ENCODE measurements around the gene CRY1. TPM values are rescaled to one million over a fixed set of nuclear protein-coding genes. Genes with fewer than 3 reads are reported as not detected.

CRY1 gene
- total and polyA plus RNA-seq, 9 of the 15 experiments (the other 6 are each of a cell fraction or from before 2014, with no cell fraction given) = 8.7 to 33.3 (median 25.2) TPM

GRCh38 chr12:106955377-106956047 is 137.8 kb downstream of the CRY1 start, which contains the start of gene TMEM263 (continued):
- TF ChIP-seq ZNF77 (CRISPR knock-in tag; IDR thresholded peaks at IDR 0.05) (no peak), ATF6 (CRISPR knock-in tag; IDR thresholded peaks at IDR 0.05) (no peak), RB1 (IDR thresholded peaks at IDR 0.05; ENCODE audit: low read depth) (peak; percentile 53; the same call in 1 of the 2 replicates), SREBF2 (CRISPR knock-in tag; IDR thresholded peaks at IDR 0.05) (no peak), FUS (optimal IDR thresholded peaks at IDR 0.05; ENCODE audit: low read depth, low read length) (no peak), KDM5B (IDR thresholded peaks at IDR 0.05; ENCODE audit: insufficient replicate concordance, low read depth, low read length) (peak; percentile 86), CREM (IDR thresholded peaks at IDR 0.05; ENCODE audit: low read depth) (peak; percentile 84), ZNF644 (tag; IDR thresholded peaks at IDR 0.05; ENCODE audit: low read depth) (no peak), PHF8 (IDR thresholded peaks at IDR 0.05; ENCODE audit: borderline replicate concordance, low read length) (peak; percentile 86; the same call in 1 of the 2 replicates), CSDE1 (IDR thresholded peaks at IDR 0.05) (no peak), TFAP4 (CRISPR knock-in tag; IDR thresholded peaks at IDR 0.05; ENCODE audit: borderline replicate concordance) (peak; percentile 66; the same call in 1 of the 2 replicates), RBFOX2 (IDR thresholded peaks at IDR 0.05; ENCODE audit: low read depth, low read length) (peak; percentile 97), RBBP5 (IDR thresholded peaks at IDR 0.05; ENCODE audit: borderline replicate concordance, insufficient read depth, low read length, poor library complexity, severe bottlenecking) (peak; percentile 50), ARID4B (CRISPR knock-in tag; IDR thresholded peaks at IDR 0.05) (peak; percentile 85), GTF2F1 (IDR thresholded peaks at IDR 0.05; ENCODE audit: low read depth, low read length) (no peak), ADNP (tag; IDR thresholded peaks at IDR 0.05) (no peak), TCF7 (IDR thresholded peaks at IDR 0.05; ENCODE audit: borderline replicate concordance) (no peak)
- TF ChIP-seq, protein P1, sequence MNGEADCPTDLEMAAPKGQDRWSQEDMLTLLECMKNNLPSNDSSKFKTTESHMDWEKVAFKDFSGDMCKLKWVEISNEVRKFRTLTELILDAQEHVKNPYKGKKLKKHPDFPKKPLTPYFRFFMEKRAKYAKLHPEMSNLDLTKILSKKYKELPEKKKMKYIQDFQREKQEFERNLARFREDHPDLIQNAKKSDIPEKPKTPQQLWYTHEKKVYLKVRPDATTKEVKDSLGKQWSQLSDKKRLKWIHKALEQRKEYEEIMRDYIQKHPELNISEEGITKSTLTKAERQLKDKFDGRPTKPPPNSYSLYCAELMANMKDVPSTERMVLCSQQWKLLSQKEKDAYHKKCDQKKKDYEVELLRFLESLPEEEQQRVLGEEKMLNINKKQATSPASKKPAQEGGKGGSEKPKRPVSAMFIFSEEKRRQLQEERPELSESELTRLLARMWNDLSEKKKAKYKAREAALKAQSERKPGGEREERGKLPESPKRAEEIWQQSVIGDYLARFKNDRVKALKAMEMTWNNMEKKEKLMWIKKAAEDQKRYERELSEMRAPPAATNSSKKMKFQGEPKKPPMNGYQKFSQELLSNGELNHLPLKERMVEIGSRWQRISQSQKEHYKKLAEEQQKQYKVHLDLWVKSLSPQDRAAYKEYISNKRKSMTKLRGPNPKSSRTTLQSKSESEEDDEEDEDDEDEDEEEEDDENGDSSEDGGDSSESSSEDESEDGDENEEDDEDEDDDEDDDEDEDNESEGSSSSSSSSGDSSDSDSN (IDR thresholded peaks at IDR 0.05; ENCODE audit: borderline replicate concordance in 1 of 2, low read depth in 2 of 2, low read length in 2 of 2) = peak; percentile 68 to 96; a peak in 3 of 4 replicates

Measured in K562 (cell line).